PFSK-1 (cell line): ENCODE results near the gene CDC34.

Experiments
- FOXP2 ChIP-seq: optimal IDR thresholded peaks from 2 replicates; pipeline ENCODE3; 2011; ENCODE audit warnings: borderline replicate concordance, control low read depth, inconsistent platforms; ENCODE audit not compliant: insufficient read depth; ENCODE audit errors: extremely low read length, extremely low read depth
- POLR2AphosphoS5 ChIP-seq: IDR thresholded peaks from 2 replicates; pipeline ENCODE4 v1.6.1; 2012; ENCODE audit warnings: low read depth, mild to moderate bottlenecking, control low read depth, low read length, moderate library complexity
- REST ChIP-seq, 2 experiments: IDR thresholded peaks; 2 replicates each; pipeline versions ENCODE4 v1.6.1 to v1.8.0; 2011 to 2012; ENCODE audit warnings: low read depth in 2 of 2, low read length in 2 of 2, control low read depth in 1 of 2, inconsistent platforms in 1 of 2, mild to moderate bottlenecking in 1 of 2, moderate library complexity in 1 of 2; ENCODE audit not compliant: insufficient read depth in 1 of 2
- SIN3A ChIP-seq: IDR thresholded peaks from 2 replicates; pipeline ENCODE4 v1.6.1; 2012; ENCODE audit warnings: mild to moderate bottlenecking, low read length, moderate library complexity, borderline replicate concordance; ENCODE audit not compliant: insufficient read depth
- TAF1 ChIP-seq: IDR thresholded peaks from 2 replicates; pipeline ENCODE4 v1.6.1; 2012; ENCODE audit warnings: low read length, control low read depth, borderline replicate concordance; ENCODE audit not compliant: insufficient read depth

The CDC34 gene

GRCh38 chr19:541699-542098, 10.1 kb downstream of the CDC34 start:
- TF ChIP-seq POLR2AphosphoS5 (no peak), SIN3A (no peak), REST (IDR thresholded peaks at IDR 0.05; ENCODE audit: insufficient read depth in 1 of 2, low read depth in 2 of 2, low read length in 2 of 2) (no peak), FOXP2 (no peak), TAF1 (no peak)

- TF ChIP-seq REST (IDR thresholded peaks at IDR 0.05; ENCODE audit: insufficient read depth in 1 of 2, low read depth in 2 of 2, low read length in 2 of 2) (no peak), TAF1 (no peak), SIN3A (no peak), POLR2AphosphoS5 (no peak), FOXP2 (no peak)
Observed at GRCh38 chr19:542173-542866, 10.8 kb downstream of the CDC34 start.

GRCh38 chr19:543910-544608, 12.5 kb downstream of the CDC34 start, which contains the start of gene GZMM:
TSS of gene GZMM (plus strand) at chr19:544053. CDS start at chr19:544072, 19 bp downstream.
- TF ChIP-seq TAF1, result no peak
- TF ChIP-seq SIN3A, result no peak
- no peak for TF ChIP-seq REST (IDR thresholded peaks at IDR 0.05; ENCODE audit: insufficient read depth in 1 of 2, low read depth in 2 of 2, low read length in 2 of 2)
- TF ChIP-seq POLR2AphosphoS5, result no peak
- TF ChIP-seq FOXP2, result no peak

GRCh38 chr19:547117-547516, 15.6 kb downstream of the CDC34 start:
- TF ChIP-seq SIN3A, result no peak

- TF ChIP-seq FOXP2 (no peak), REST (IDR thresholded peaks at IDR 0.05; ENCODE audit: insufficient read depth in 1 of 2, low read depth in 2 of 2, low read length in 2 of 2) (no peak), POLR2AphosphoS5 (no peak), TAF1 (no peak), SIN3A (no peak)
Observed at GRCh38 chr19:547836-548720, 16.5 kb downstream of the CDC34 start.
